HL-60 (cell line): ENCODE measurements around the gene DOHH.

ENCODE experiments used
- GABPA ChIP-seq: IDR thresholded peaks from 2 replicates; pipeline ENCODE4 v1.6.1; 2012; ENCODE audit warnings: low read depth
- POLR2AphosphoS5 ChIP-seq: IDR thresholded peaks from 2 replicates; pipeline ENCODE4 v1.6.1; 2012; ENCODE audit warnings: low read depth

DNA sequence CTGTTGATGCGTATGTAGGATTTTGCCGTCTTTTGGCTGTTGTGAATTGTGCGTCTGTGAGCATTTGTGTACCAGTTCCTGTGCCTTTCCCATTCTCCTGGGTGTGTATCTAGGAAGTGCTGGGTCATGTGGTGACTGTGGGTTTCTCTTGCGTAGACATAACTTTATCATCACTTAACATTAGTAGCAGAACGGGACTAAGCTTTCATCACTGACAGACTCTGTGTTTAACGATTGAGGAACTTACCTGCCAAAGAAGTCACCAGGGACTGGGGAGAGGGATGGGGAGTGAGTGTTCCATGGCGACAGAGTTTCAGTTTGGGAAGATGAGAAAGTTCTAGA, 20.6 kb upstream of the DOHH start:
- no peak for TF ChIP-seq POLR2AphosphoS5
- TF ChIP-seq GABPA: no peak
